Caco-2 (cell line): ENCODE results near the gene GPR183. TPM values are rescaled to one million over a fixed set of nuclear protein-coding genes. Genes with fewer than 3 reads are reported as not detected.

Experiments used
- BruUV-seq: library from RNA; stranded (reverse); fragments of 400-500 nt; replicated peaks from 2 replicates; lab custom pipeline; 2021; lab: Mats Ljungman, UMichigan
- CTCF ChIA-PET: fragments of 300-600 bp; sonication (Branson Sonifier 250); formaldehyde crosslinking; loops from one replicate; lab custom pipeline; 2022; ENCODE audit warnings: antibody characterized with exemption; lab: Charles Lee
- POLR2A ChIA-PET: fragments of 300-600 bp; sonication (Branson Sonifier 250); formaldehyde crosslinking; loops from one replicate; lab custom pipeline; 2022; ENCODE audit warnings: antibody characterized with exemption; lab: Charles Lee
- DNase-seq, 2 experiments: peaks; one replicate each; pipeline versions ENCODE4 v3.0.0 to v3.0.0-alpha.2; 2020 to 2022
- H3K27me3 ChIP-seq: replicated peaks from 2 replicates; pipeline ENCODE4 v1.6.0; 2011; ENCODE audit warnings: low read length; ENCODE audit not compliant: control insufficient read depth, insufficient read depth
- H3K36me3 ChIP-seq: 2 replicates; pipeline ENCODE4 v1.5.1; 2011; ENCODE audit warnings: low read length; ENCODE audit not compliant: control insufficient read depth, insufficient read depth
- H3K4me1 ChIP-seq: fragments of 250-450 bp; sonication (Bioruptor Pico); 2 replicates; pipeline ENCODE4 v1.5.1; 2020; ENCODE audit warnings: mild to moderate bottlenecking
- H3K4me3 ChIP-seq: 2 replicates; pipeline ENCODE4 v1.5.1; 2011; ENCODE audit warnings: low read depth, mild to moderate bottlenecking, control low read depth, low read length
- H3K9me3 ChIP-seq: fragments of 250-450 bp; sonication (Bioruptor Pico); 2 replicates; pipeline ENCODE4 v1.5.1; 2020; ENCODE audit warnings: mild to moderate bottlenecking, moderate library complexity
- H3K27ac Mint-ChIP-seq: one replicate; pipeline ENCODE4 v1.8.0; 2022; ENCODE audit warnings: mixed read lengths; ENCODE audit not compliant: unreplicated experiment
- H3K27me3 Mint-ChIP-seq: one replicate; pipeline ENCODE4 v1.8.0; 2022; ENCODE audit warnings: mixed read lengths; ENCODE audit not compliant: insufficient read depth, unreplicated experiment
- H3K36me3 Mint-ChIP-seq: one replicate; pipeline ENCODE4 v1.8.0; 2022; ENCODE audit warnings: mild to moderate bottlenecking, mixed read lengths; ENCODE audit not compliant: insufficient read depth, unreplicated experiment
- H3K4me1 Mint-ChIP-seq: one replicate; pipeline ENCODE4 v1.8.0; 2022; ENCODE audit warnings: low read depth, mixed read lengths; ENCODE audit not compliant: unreplicated experiment
- H3K4me3 Mint-ChIP-seq: one replicate; pipeline ENCODE4 v1.8.0; 2022; ENCODE audit warnings: mild to moderate bottlenecking, moderate library complexity, mixed read lengths; ENCODE audit not compliant: unreplicated experiment
- H3K9me3 Mint-ChIP-seq: one replicate; pipeline ENCODE4 v1.8.0; 2022; ENCODE audit warnings: mixed read lengths; ENCODE audit not compliant: unreplicated experiment
- intact Hi-C: fragments of 100-400 bp; cut with micrococcal nuclease; formaldehyde crosslinking; loops from one replicate; pipeline ENCODE4 v1.10.0; 2022; ENCODE audit not compliant: unreplicated experiment
- total RNA-seq: library from RNA; stranded (reverse); gene quantifications from 2 replicates; pipeline ENCODE4 v1.2.3, GENCODE V29; 2022
- TF ChIP-seq, protein P1 (sequence below), 2 experiments: fragments of 200-600 bp in 1 of 2; IDR thresholded peaks; 1 replicate in 1 of 2; 2 replicates in 1 of 2; pipeline versions ENCODE4 v1.5.1 to v1.8.0; 2011 to 2022; ENCODE audit warnings: antibody characterized with exemption in 1 of 2, control low read depth in 1 of 2, inconsistent platforms in 1 of 2, low read depth in 1 of 2, low read length in 1 of 2, mild to moderate bottlenecking in 1 of 2, moderate library complexity in 1 of 2; ENCODE audit not compliant: insufficient read depth in 1 of 2, severe bottlenecking in 1 of 2, unreplicated experiment in 1 of 2

Gene GPR183
- total RNA-seq, 1 experiment from 2014 or later = not detected

DNA sequence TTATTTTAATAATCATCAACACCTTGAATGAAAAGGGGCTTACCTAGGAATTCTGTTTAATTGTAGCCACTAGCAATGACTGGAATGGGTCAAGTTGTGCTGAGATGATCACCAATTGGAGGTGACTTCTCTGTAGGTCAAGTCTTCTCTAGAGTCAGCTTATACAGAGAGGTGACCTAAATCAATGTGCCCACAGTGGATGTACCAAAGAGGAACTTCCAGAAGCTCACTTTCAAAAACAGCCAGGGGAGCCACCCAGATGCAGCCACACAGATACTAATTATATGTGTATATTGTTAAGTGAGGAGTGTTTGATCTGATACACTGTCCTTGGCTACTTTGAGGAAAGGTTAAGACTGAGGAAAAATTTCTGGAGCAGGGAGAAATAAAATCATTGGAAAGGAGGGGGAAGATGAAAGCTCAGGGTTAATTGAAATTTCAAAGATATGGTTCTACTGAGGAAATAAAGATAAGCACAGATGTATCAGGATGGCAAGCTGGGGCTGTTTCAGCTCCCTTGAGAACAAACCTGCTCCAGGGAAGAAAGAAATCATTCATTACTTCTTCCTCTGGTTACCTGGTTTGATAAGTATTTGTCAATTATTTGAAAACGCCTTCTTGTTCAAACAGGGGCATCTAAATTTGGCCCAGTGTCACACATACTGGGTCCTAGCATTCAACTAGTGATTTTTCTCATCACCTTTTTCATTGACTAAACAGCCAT, 5.1 kb downstream of the GPR183 start:
- no peaks in the 10 kb centered on the region for H3K9me3 ChIP-seq
- no peaks in the 10 kb centered on the region for H3K27me3 ChIP-seq
- Mint-ChIP-seq H3K27ac (no peak overlapping the region), H3K4me1 (peaks cover 25% of the 10 kb centered on the region), H3K9me3 (no peaks in the 10 kb centered on the region), H3K36me3 (peaks cover 29% of the 10 kb centered on the region), H3K27me3 (no peaks in the 10 kb centered on the region), H3K4me3 (no peak overlapping the region)
- no peak for DNase-seq
- no peak overlapping the region for H3K4me3 ChIP-seq
- intact Hi-C loops = no loop called here
- TF ChIP-seq, protein P1, sequence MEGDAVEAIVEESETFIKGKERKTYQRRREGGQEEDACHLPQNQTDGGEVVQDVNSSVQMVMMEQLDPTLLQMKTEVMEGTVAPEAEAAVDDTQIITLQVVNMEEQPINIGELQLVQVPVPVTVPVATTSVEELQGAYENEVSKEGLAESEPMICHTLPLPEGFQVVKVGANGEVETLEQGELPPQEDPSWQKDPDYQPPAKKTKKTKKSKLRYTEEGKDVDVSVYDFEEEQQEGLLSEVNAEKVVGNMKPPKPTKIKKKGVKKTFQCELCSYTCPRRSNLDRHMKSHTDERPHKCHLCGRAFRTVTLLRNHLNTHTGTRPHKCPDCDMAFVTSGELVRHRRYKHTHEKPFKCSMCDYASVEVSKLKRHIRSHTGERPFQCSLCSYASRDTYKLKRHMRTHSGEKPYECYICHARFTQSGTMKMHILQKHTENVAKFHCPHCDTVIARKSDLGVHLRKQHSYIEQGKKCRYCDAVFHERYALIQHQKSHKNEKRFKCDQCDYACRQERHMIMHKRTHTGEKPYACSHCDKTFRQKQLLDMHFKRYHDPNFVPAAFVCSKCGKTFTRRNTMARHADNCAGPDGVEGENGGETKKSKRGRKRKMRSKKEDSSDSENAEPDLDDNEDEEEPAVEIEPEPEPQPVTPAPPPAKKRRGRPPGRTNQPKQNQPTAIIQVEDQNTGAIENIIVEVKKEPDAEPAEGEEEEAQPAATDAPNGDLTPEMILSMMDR (IDR thresholded peaks at IDR 0.05; ENCODE audit: insufficient read depth in 1 of 2, low read depth in 1 of 2, low read length in 1 of 2, severe bottlenecking in 1 of 2, unreplicated experiment in 1 of 2) = no peak
- H3K36me3 ChIP-seq = no peaks in the 10 kb centered on the region; the same call in 1 of the 2 replicates
- ChIA-PET CTCF (no interaction called here), POLR2A (interaction anchor here (0.6 kb wide), 1 partner anchor 462 kb away, joined by 3 read pairs; no protein-coding TSS in a partner anchor)
- BruUV-seq = no TSS peak
- no peaks in the 10 kb centered on the region for H3K4me1 ChIP-seq

DNA sequence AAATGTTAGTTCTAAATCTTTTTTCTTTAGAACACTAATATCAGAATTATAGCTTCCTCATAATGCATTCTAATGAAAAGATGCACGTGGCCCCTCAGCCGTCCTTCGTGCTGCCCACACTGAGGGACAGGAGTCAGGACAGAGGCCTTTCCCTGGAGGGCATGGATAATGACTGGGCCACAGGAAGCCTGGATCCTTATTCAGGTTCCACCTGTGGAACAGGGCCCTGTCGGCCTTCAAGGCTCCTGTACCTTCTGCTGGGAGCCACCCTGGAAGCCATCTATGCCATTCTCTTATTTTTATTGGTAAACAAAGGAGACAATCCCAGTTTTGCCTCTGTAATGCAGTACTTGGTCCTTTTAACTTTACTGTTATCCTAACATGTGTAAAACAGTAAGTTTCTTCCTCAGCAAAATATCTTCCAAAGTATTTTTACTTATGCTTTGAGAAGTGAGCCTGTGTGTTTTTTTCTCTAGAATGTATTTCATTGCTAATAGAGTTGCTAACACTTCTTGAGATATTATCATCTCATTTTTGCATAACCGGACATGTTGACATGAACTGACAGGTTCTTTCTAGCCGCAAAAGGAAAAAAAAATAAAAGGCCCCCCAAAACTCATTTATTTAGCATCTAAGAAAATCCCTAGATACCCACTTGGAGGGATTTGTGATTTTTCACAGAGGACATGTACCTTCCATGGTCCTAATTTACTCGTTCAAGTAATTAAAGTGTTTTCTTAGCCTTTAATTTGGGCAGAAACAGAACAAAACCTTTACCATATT, 6.0 kb downstream of the GPR183 start:
- intact Hi-C loops = no loop called here
- H3K36me3 ChIP-seq = no peaks in the 10 kb centered on the region; the same call in 1 of the 2 replicates
- DNase-seq = no peak
- no peaks in the 10 kb centered on the region for H3K4me1 ChIP-seq
- H3K4me1 Mint-ChIP-seq = peaks cover 24% of the 10 kb centered on the region
- H3K27me3 Mint-ChIP-seq = no peaks in the 10 kb centered on the region
- no peak overlapping the region for H3K4me3 ChIP-seq
- H3K36me3 Mint-ChIP-seq = peaks cover 24% of the 10 kb centered on the region
- no peaks in the 10 kb centered on the region for H3K27me3 ChIP-seq
- ChIA-PET CTCF (no interaction called here), POLR2A (interaction anchor here (0.6 kb wide), 1 partner anchor 462 kb away, joined by 3 read pairs; no protein-coding TSS in a partner anchor)
- H3K9me3 ChIP-seq = no peaks in the 10 kb centered on the region
- H3K9me3 Mint-ChIP-seq = no peaks in the 10 kb centered on the region
- H3K4me3 Mint-ChIP-seq = no peak overlapping the region
- TF ChIP-seq, protein P1 (IDR thresholded peaks at IDR 0.05; ENCODE audit: insufficient read depth in 1 of 2, low read depth in 1 of 2, low read length in 1 of 2, severe bottlenecking in 1 of 2, unreplicated experiment in 1 of 2) = no peak
- H3K27ac Mint-ChIP-seq = no peak overlapping the region
- no TSS peak for BruUV-seq

DNA sequence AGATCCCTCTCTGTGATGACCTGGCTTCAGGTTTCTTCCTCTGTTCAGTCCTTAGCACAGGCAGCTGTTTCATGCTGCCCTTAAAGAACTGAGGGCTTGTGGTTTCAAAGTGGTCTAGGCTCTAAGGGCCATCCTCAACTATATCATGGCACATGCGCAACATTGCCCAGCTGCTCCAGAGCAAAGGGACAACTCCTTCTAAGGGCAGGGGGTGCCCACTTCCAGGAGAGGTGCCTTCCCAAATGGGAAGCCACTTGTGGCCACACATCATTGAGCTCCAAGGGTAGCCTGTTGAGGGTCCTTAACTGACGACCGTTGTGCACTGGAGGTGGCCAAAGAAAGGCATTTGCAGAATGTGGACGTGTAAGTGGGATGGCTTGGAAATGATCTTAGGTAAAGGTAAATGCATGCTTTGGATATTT, 7.3 kb downstream of the GPR183 start:
- TF ChIP-seq, protein P1 (IDR thresholded peaks at IDR 0.05; ENCODE audit: insufficient read depth in 1 of 2, low read depth in 1 of 2, low read length in 1 of 2, severe bottlenecking in 1 of 2, unreplicated experiment in 1 of 2) = no peak

More for the DNA sequence above, 7.3 kb downstream of the GPR183 start:
- no peak overlapping the region for H3K4me3 Mint-ChIP-seq
- Histone ChIP-seq H3K4me3 (no peak overlapping the region), H3K9me3 (no peaks in the 10 kb centered on the region), H3K27me3 (no peaks in the 10 kb centered on the region), H3K36me3 (no peaks in the 10 kb centered on the region; the same call in 1 of the 2 replicates), H3K4me1 (no peaks in the 10 kb centered on the region)
- ChIA-PET CTCF (interaction anchor here (0.6 kb wide), 1 partner anchor 583 kb away, joined by 3 read pairs; no protein-coding TSS in a partner anchor), POLR2A (no interaction called here)
- peaks cover 24% of the 10 kb centered on the region for H3K4me1 Mint-ChIP-seq
- BruUV-seq = no TSS peak
- H3K9me3 Mint-ChIP-seq = no peaks in the 10 kb centered on the region
- H3K36me3 Mint-ChIP-seq = peaks cover 30% of the 10 kb centered on the region
- no peaks in the 10 kb centered on the region for H3K27me3 Mint-ChIP-seq
- DNase-seq = no peak
- intact Hi-C loops = loop anchor here (10.0 kb wide), 1 partner anchor 135 kb away; no protein-coding TSS in a partner anchor
- H3K27ac Mint-ChIP-seq = peak overlapping the region; percentile 23
